ENCODE results near the gene BRD1.
A peak's percentile ranks its signal among the peaks of the same experiment; 100 is the strongest.

Gene BRD1

GRCh38 chr22:49753276-49753890 is 74.3 kb downstream of the BRD1 start:
- peaks cover 0 to 3% (median 0%) of the 10 kb centered on the region in 4 donors for H3K4me1 ChIP-seq
- TF ChIP-seq CTCF (IDR thresholded peaks at IDR 0.05) = no peak

GRCh38 chr22:49752598-49753091 is 75.0 kb downstream of the BRD1 start:
- DNase-seq = peak in 1 of 2 donors; percentile 40
- TF ChIP-seq CTCF (IDR thresholded peaks at IDR 0.05) = no peak
- Histone ChIP-seq H3K9me3 (peaks cover 0 to 4% (median 0%) of the 10 kb centered on the region in 3 donors), H3K4me1 (peaks cover 0 to 3% (median 0%) of the 10 kb centered on the region in 4 donors), H3K4me3 (no peak overlapping the region), H3K27ac (no peak overlapping the region), H3K36me3 (no peaks in the 10 kb centered on the region), H3K27me3 (peaks cover 0 to 51% of the 10 kb centered on the region in 2 donors)
- intact Hi-C loops (cut with DNase I; ENCODE audit: low total_unique reads) = no loop called here

More at GRCh38 chr22:49753276-49753890, 74.3 kb downstream of the BRD1 start:
- DNase-seq = no peak
- Histone ChIP-seq H3K36me3 (no peaks in the 10 kb centered on the region), H3K27ac (no peak overlapping the region), H3K27me3 (peaks cover 0 to 51% of the 10 kb centered on the region in 2 donors), H3K9me3 (no peaks in the 10 kb centered on the region), H3K4me3 (no peak overlapping the region)
- intact Hi-C loops (cut with DNase I; ENCODE audit: low total_unique reads) = no loop called here

- H3K36me3 ChIP-seq = no peaks in the 10 kb centered on the region
- TF ChIP-seq CTCF (IDR thresholded peaks at IDR 0.05) = no peak
- H3K27ac ChIP-seq = no peak overlapping the region
- peak in 1 of 2 donors; percentile 45 for DNase-seq
- H3K4me1 ChIP-seq = peaks cover 0 to 3% (median 0%) of the 10 kb centered on the region in 4 donors
- peaks cover 0 to 50% of the 10 kb centered on the region in 2 donors for H3K27me3 ChIP-seq
- intact Hi-C loops (cut with DNase I; ENCODE audit: low total_unique reads) = no loop called here
- no peak overlapping the region for H3K4me3 ChIP-seq
- peaks cover 0 to 10% (median 0%) of the 10 kb centered on the region in 3 donors for H3K9me3 ChIP-seq
These were observed 75.6 kb downstream of the BRD1 start for GRCh38 chr22:49751966-49752597.

- no peaks in the 10 kb centered on the region for H3K36me3 ChIP-seq
- DNase-seq = peak in 1 of 2 donors; percentile 56
- no peak for TF ChIP-seq CTCF (IDR thresholded peaks at IDR 0.05)
These were observed 76.2 kb downstream of the BRD1 start for GRCh38 chr22:49751318-49751965.

GRCh38 chr22:49749885-49750510 is 77.7 kb downstream of the BRD1 start:
- intact Hi-C loops (cut with DNase I; ENCODE audit: low total_unique reads) = no loop called here
- peaks cover 6 to 10% (median 7%) of the 10 kb centered on the region in 3 donors for H3K9me3 ChIP-seq
- DNase-seq = peak in 1 of 2 donors; percentile 60
- H3K27ac ChIP-seq = no peak overlapping the region
- H3K4me1 ChIP-seq = no peaks in the 10 kb centered on the region
- H3K36me3 ChIP-seq = no peaks in the 10 kb centered on the region
- no peak for TF ChIP-seq CTCF (IDR thresholded peaks at IDR 0.05)
- no peak overlapping the region for H3K4me3 ChIP-seq
- H3K27me3 ChIP-seq = peaks cover 0 to 35% of the 10 kb centered on the region in 2 donors

More at GRCh38 chr22:49751318-49751965, 76.2 kb downstream of the BRD1 start:
- Histone ChIP-seq H3K27ac (no peak overlapping the region), H3K4me1 (peaks cover 0 to 3% (median 0%) of the 10 kb centered on the region in 4 donors), H3K9me3 (peaks cover 0 to 10% (median 6%) of the 10 kb centered on the region in 3 donors), H3K4me3 (no peak overlapping the region), H3K27me3 (peaks cover 0 to 44% of the 10 kb centered on the region in 2 donors)
- intact Hi-C loops (cut with DNase I; ENCODE audit: low total_unique reads) = no loop called here
